HUDEP-2 (cell line): ENCODE data around the gene GTF2H4.

Source experiments
- DNase-seq, 76 experiments: peaks; one replicate each; lab custom pipeline; 2025; ENCODE audit not compliant: unreplicated experiment in 76 of 76; lab: John Stamatoyannopoulos, UW

The GTF2H4 gene

GRCh38 chr6:30948811-30949210, 40.8 kb downstream of the GTF2H4 start:
- no peak for DNase-seq

- no peak for DNase-seq
Measured at GRCh38 chr6:30951907-30952469, 44.0 kb downstream of the GTF2H4 start.

DNA sequence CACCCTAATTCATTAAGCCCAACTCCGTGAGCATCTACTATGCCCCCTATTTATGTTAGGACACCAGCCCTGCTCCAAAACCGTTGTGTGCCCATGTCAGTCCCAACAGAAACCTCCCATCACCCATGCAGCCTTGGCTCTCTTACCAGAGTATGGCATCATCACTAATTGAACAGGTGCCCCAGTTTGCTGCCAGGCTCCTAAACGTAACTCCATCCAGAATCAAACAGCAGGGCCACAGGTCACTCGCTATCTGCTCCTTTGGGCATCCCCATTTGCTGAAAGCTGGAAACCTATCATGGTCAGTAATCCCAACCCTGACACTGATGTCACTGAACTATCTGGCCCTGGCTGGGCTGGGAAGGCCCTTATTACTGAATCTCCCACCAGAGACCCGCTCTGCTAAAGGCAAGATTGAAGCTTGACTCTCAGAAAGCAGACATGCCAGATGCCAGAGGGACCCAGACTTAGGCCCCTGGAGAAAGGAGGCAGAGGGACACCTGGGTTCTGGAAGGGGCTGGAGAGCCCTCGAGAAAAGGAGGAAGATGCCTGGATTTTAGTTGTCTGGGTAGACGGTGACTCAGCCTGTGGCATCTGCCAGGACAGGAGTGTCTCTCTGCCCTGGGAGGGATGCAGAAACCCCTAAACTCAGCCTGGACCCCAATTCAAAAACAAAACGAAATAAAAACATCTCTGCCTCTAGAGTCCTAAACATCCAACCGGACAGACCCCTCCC, 46.8 kb downstream of the GTF2H4 start:
- no peak for DNase-seq

DNA sequence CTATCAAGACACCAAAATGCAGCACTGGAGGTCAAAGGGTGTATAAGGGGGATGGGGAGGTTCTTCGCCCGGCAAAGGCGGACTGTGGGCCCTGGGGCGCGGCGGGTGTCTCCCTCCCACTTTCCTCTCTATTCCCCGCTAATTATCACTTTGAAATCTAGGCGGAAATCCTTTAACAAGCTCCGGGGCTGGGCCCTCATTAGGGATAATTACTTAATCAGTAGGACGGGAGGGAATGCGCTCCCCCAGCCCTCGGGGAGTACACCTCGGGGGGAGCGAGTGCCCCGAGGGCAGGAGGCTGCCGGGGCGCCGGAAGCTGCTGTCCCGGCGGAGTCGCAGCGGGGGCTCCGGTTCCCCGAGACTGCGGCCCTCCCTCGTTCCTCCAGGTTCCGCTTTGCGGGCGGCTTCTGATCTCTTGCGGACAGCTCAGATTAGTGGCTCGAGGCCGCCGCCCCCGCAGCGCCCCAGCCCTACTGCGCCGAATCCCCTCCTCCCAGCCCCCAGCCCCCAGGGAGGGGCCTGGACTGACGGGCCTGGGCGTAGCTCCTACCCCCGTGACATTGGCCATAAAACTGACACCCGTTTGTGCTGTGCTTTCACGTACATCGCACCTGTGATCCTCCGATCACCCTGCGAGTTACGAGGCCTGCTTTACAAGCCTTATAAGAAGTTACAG, 47.5 kb downstream of the GTF2H4 start:
- DNase-seq, result peak in 56 of 76 experiments; percentile 10 to 72 (median 34)

- no peak for DNase-seq
Measured at GRCh38 chr6:30957716-30958115, 49.7 kb downstream of the GTF2H4 start.

DNA sequence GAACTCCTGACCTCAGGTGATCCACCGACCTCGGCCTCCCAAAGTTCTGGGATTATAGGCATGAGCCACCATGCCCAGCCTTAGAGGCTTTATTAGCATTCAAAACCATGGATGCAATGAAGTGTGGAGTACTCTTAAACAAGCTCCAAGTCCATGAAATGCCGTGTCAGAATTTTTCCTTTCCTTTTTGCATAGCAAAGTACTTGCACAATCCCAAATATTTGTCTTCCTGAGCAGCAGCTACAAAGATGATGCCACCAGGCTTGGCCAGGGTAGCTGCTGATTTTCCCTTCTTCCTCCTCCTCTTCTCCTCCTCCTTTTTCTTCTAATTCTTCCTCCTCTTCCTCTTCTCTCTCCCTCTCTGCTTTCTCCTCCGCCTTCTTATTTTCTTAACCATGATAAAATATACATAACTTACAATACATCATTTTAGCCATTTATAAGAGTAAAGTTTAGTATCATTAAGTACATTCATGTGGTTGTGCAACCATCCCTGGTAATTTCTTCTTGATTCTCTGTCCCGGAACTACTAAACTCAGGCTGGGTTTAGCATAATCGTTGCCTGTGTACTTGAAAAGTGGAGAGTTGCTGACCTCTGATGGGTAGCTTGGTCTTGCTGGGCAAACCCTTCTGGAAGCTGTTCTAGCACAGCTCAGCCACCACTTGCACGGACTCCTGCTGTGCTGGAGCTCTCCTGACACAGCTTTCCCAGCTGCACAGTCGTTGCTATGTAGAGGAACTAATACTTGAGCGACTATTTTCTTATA, 53.1 kb downstream of the GTF2H4 start:
- DNase-seq, result no peak

- DNase-seq, result no peak
Measured at GRCh38 chr6:30962716-30963115, 54.7 kb downstream of the GTF2H4 start.

DNA sequence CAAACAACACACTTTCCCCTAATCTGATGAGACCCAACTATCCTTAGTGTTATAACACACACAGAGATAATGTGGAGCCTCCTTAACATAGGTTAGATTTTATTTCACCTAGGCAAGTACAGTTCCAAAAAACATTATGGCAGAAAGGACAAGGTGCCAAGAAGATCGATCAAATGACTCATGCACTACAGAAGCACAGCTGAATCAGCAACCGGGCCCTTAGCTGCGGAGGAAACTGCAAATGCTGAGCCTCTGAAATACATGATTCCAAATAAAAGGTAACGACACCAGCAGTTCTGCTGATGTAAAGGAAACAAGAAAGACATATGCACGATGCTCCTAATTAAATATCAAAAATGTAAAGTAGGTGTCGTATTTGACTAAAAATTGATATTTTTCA, 55.6 kb downstream of the GTF2H4 start:
- no peak for DNase-seq
